Panc1 (cell line): Measurements from ENCODE around the gene MAFG.

Source experiments
- CTCF ChIP-seq: fragments of 450-650 bp; IDR thresholded peaks from 2 replicates; pipeline ENCODE4 v1.5.1; 2017; ENCODE audit warnings: mild to moderate bottlenecking
- POLR2AphosphoS5 ChIP-seq: IDR thresholded peaks from 2 replicates; pipeline ENCODE4 v1.6.1; 2012; ENCODE audit warnings: mild to moderate bottlenecking, low read depth, low read length, moderate library complexity
- REST ChIP-seq, 2 experiments: IDR thresholded peaks; 2 replicates each; pipeline ENCODE4 v1.6.1; 2011 to 2012; ENCODE audit warnings: low read depth in 2 of 2, control low read depth in 1 of 2, low read length in 1 of 2, mild to moderate bottlenecking in 1 of 2, moderate library complexity in 1 of 2; ENCODE audit not compliant: insufficient read depth in 1 of 2
- SIN3A ChIP-seq: IDR thresholded peaks from 2 replicates; pipeline ENCODE4 v1.6.1; 2012; ENCODE audit warnings: low read depth, mild to moderate bottlenecking, low read length, moderate library complexity, borderline replicate concordance; ENCODE audit not compliant: insufficient read depth
- TCF7L2 ChIP-seq: IDR thresholded peaks from 2 replicates; pipeline ENCODE4 v1.6.1; 2011; ENCODE audit warnings: mild to moderate bottlenecking, low read depth, low read length, inconsistent platforms

DNA sequence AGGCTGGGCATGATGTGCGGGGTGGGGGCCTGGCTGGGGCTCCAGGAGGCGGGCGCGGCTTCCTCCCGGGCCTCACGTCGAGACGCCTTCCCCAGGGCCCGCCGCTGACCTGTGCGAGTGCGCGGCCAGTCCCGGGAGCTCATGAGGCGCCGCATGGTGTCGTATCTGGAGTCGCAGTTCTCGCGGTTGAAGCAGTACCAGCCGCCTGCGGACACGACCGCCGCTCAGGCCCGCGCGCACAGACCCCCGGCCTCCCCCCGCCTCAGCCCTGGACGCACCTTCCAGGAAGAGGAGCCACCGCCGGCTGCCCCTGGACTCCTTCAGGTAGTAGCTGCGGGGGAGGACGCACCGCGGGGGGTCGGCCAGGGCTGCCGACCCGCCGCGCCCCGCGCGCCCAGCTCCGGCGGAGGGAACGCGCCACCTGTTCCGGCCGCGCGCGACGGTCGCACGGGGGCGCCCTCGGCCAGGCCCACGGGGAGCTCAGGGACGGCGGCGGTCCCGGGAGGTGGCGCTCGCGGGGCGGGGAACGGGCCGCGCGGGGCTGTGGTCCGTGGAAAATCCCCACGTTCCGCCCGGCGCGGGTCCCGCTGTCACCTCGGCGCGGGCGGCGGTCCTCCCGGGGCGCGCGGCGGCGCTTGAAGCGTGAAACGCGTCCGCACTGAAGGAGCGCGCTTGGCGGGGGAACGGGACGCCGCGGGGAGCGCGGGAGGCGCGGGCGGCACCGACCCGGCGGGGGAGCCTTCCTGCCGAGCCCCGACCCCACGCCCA is 32.0 kb upstream of the MAFG start:
- peak; percentile 100 for TF ChIP-seq CTCF
- TF ChIP-seq POLR2AphosphoS5, result no peak
- TF ChIP-seq SIN3A, result peak; percentile 26; the same call in 1 of the 2 replicates
- no peak; the same call in 1 of the 2 replicates for TF ChIP-seq TCF7L2
- TF ChIP-seq REST (IDR thresholded peaks at IDR 0.05; ENCODE audit: insufficient read depth in 1 of 2, low read depth in 2 of 2, low read length in 1 of 2), result no peak
